ENCODE results near the gene NAPA. TPM values are rescaled to one million over a fixed set of nuclear protein-coding genes. Genes with fewer than 3 reads are reported as not detected.

The NAPA gene
- total RNA-seq, 1 donor from 2014 or later, result 54.7 TPM

DNA sequence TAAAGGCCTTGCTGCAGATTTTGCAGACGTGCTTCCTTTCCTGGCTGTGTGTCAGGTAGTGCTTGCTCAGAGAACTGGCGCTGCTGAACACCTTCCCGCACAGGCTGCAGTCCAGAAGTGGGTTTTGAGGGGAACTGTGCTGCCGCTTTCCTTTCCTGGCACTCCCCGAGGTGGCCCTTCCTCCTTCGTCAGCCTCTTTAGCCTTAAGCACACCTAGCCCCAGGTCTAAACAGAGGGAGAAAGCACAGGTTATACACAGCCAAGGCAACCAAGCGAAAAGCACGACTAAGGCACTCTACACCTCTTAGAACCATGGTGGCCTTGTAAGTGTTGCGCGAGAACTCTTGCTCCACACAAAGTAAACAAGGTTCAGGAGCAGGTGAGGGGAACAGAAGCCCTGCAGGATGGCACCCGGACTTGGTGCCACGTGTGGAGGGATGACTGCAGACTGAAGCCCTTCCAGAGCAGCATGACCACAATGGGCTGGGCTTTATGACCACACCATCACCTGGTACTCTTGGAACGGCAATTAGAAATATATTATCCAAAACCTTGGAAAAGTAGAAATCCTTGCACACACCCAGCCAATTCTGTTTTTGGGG is 34.5 kb upstream of the NAPA start:
- TF ChIP-seq, protein P1, sequence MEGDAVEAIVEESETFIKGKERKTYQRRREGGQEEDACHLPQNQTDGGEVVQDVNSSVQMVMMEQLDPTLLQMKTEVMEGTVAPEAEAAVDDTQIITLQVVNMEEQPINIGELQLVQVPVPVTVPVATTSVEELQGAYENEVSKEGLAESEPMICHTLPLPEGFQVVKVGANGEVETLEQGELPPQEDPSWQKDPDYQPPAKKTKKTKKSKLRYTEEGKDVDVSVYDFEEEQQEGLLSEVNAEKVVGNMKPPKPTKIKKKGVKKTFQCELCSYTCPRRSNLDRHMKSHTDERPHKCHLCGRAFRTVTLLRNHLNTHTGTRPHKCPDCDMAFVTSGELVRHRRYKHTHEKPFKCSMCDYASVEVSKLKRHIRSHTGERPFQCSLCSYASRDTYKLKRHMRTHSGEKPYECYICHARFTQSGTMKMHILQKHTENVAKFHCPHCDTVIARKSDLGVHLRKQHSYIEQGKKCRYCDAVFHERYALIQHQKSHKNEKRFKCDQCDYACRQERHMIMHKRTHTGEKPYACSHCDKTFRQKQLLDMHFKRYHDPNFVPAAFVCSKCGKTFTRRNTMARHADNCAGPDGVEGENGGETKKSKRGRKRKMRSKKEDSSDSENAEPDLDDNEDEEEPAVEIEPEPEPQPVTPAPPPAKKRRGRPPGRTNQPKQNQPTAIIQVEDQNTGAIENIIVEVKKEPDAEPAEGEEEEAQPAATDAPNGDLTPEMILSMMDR (IDR thresholded peaks at IDR 0.05; ENCODE audit: unreplicated experiment), result no peak
- DNase-seq (ENCODE audit: low spot score in 2 of 2, unreplicated experiment in 2 of 2), result no peak
- Mint-ChIP-seq H3K9me3 (no peaks in the 10 kb centered on the region), H3K4me1 (peaks cover 10% of the 10 kb centered on the region), H3K27ac (no peak overlapping the region), H3K4me3 (no peak overlapping the region), H3K36me3 (no peaks in the 10 kb centered on the region), H3K27me3 (ENCODE audit: low read depth) (no peaks in the 10 kb centered on the region)

DNA sequence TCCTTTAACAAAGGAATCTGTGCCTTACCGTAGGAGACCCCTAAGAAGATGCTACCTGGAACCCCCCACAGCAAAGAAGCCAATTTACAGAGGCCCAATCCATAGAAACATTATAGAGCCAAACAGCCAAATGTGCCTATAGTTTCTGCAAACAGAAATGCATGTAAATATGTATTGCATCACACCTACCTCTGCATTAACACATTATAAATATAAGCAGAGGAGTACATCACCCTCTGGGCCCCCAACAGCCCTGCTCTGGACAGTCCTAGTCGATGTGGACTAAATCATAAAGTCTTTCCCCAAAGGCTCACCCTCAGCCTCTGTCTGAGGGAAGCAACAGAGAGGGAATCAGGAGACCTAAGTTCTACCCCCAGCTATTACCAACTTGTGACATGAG is 32.3 kb upstream of the NAPA start:
- DNase-seq (ENCODE audit: low spot score in 2 of 2, unreplicated experiment in 2 of 2), result no peak
- Mint-ChIP-seq H3K4me3 (no peak overlapping the region), H3K27ac (peak overlapping the region; percentile 52), H3K9me3 (no peaks in the 10 kb centered on the region), H3K27me3 (ENCODE audit: low read depth) (no peaks in the 10 kb centered on the region), H3K4me1 (peaks cover 12% of the 10 kb centered on the region), H3K36me3 (no peaks in the 10 kb centered on the region)
- TF ChIP-seq, protein P1 (IDR thresholded peaks at IDR 0.05; ENCODE audit: unreplicated experiment), result no peak

DNA sequence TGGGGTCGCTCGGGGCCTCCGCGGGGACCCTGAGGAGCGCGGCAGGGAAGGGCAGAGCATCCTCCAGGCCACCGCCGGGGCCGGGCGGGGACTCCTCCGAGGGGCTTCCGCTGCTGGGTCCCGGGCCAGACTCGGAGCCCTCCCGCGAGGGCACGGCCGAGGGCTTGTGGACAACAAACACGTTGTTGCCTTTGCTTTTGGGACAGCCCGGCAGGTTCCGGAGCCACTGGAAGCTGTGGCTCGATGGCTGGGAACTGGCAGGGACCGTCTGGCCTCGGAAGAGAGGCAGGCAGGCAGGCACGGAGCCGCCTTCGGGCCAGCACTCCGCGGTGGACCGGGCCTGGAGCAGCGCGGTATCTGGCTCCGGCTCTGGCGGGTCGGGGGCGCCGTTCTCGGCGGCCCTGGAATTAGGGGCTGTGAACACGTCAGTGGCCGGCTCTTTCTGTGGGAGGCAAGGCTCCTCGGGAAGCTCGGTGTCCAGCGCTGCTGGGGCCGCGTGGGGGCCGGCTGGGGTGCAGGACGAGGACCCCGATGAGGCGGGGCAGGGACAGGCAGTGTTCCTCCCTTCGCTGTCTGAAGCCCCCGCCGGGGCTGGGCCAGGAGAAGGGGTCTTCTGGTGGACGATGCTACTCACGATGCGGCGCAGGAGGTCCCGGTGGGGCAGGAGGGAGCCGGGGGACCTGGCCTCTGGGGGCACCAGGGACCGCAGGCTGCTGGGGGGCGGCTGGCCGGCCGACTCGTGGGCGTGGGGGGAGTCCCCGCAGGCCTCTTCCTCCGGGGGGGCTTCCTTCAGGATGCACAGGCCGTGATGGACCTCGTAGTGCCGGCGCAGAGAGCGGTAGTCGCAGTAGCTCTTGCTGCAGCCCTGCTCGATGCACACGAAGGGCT is 30.4 kb upstream of the NAPA start:
- Mint-ChIP-seq H3K27ac (no peak overlapping the region), H3K36me3 (no peaks in the 10 kb centered on the region)

DNA sequence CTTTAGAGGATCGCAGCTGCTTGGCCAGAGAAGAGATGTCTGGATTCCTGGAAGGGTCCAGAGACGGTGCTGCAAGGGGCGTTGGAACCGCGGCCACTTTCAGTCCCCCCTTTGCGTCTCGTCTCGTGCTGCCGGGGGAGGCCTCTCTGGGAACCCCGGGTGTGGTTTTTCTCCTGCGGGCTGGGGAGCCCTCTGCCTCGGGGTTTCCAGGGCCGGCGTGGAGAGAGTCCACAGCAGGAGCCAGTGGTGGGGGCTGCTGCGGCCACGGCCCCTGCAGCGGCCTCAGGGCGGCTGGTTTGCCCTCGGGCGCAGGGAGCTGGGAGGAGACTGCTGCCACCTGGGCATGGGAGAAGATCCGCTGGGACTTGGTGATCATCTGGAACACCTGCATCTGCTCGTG is 29.6 kb upstream of the NAPA start:
- H3K4me3 Mint-ChIP-seq, result no peak overlapping the region
- H3K27ac Mint-ChIP-seq, result no peak overlapping the region
- no peaks in the 10 kb centered on the region for H3K9me3 Mint-ChIP-seq
- no peaks in the 10 kb centered on the region for H3K27me3 Mint-ChIP-seq (ENCODE audit: low read depth)
- TF ChIP-seq, protein P1 (IDR thresholded peaks at IDR 0.05; ENCODE audit: unreplicated experiment), result no peak
- no peak for DNase-seq (ENCODE audit: low spot score in 2 of 2, unreplicated experiment in 2 of 2)
- H3K4me1 Mint-ChIP-seq, result peaks cover 28% of the 10 kb centered on the region
- H3K36me3 Mint-ChIP-seq, result no peaks in the 10 kb centered on the region

More for the DNA sequence above, 30.4 kb upstream of the NAPA start:
- Mint-ChIP-seq H3K4me3 (no peak overlapping the region), H3K9me3 (no peaks in the 10 kb centered on the region), H3K27me3 (ENCODE audit: low read depth) (no peaks in the 10 kb centered on the region), H3K4me1 (peaks cover 25% of the 10 kb centered on the region)
- DNase-seq (ENCODE audit: low spot score in 2 of 2, unreplicated experiment in 2 of 2), result no peak
- TF ChIP-seq, protein P1 (IDR thresholded peaks at IDR 0.05; ENCODE audit: unreplicated experiment), result no peak

DNA sequence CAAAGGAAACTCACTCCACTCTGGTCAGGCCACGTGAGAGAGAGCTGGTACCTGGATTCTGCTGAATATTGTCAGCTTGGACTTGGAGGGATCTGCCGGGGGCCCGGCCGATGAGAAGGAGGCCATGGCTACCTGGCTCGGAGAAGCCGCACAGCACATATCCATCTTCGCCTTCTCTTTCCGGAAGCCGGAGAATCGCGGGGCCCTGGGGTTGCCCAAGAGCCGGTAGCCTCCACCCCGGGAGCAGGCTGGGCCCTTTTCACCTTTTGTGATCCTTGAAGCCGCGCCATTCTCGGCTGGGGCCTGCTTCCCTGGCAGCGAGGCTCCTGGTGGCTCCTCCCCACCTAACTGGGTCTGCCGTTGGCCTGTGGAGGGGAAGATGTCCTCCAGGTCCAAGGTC is 29.2 kb upstream of the NAPA start:
- no peak for DNase-seq (ENCODE audit: low spot score in 2 of 2, unreplicated experiment in 2 of 2)
- peaks cover 28% of the 10 kb centered on the region for H3K4me1 Mint-ChIP-seq

More for the DNA sequence above, 29.2 kb upstream of the NAPA start:
- H3K4me3 Mint-ChIP-seq, result no peak overlapping the region
- no peaks in the 10 kb centered on the region for H3K9me3 Mint-ChIP-seq
- H3K36me3 Mint-ChIP-seq, result no peaks in the 10 kb centered on the region
- no peak overlapping the region for H3K27ac Mint-ChIP-seq
- H3K27me3 Mint-ChIP-seq (ENCODE audit: low read depth), result no peaks in the 10 kb centered on the region
- TF ChIP-seq, protein P1 (IDR thresholded peaks at IDR 0.05; ENCODE audit: unreplicated experiment), result no peak

All from mesothelial cell of epicardium (in vitro differentiated cells).